Measurements from ENCODE around the gene SRM.

- TF ChIP-seq PRPF4 (IDR thresholded peaks at IDR 0.05; ENCODE audit: low read depth, low read length, poor library complexity, severe bottlenecking), result no peak
- no peak for TF ChIP-seq HES4 (CRISPR knock-in tag; IDR thresholded peaks at IDR 0.05; ENCODE audit: borderline replicate concordance)
- no peak for TF ChIP-seq POLR2AphosphoS5 (IDR thresholded peaks at IDR 0.05; ENCODE audit: low read depth, low read length)
- no peak for TF ChIP-seq ZNF761 (CRISPR knock-in tag; conservative IDR thresholded peaks at IDR 0.05)
- no peak for TF ChIP-seq SMAD3 (CRISPR knock-in tag; IDR thresholded peaks at IDR 0.05)
- TF ChIP-seq HNRNPLL (IDR thresholded peaks at IDR 0.05; ENCODE audit: low read depth, low read length, poor library complexity, severe bottlenecking), result no peak
- TF ChIP-seq, protein P1, sequence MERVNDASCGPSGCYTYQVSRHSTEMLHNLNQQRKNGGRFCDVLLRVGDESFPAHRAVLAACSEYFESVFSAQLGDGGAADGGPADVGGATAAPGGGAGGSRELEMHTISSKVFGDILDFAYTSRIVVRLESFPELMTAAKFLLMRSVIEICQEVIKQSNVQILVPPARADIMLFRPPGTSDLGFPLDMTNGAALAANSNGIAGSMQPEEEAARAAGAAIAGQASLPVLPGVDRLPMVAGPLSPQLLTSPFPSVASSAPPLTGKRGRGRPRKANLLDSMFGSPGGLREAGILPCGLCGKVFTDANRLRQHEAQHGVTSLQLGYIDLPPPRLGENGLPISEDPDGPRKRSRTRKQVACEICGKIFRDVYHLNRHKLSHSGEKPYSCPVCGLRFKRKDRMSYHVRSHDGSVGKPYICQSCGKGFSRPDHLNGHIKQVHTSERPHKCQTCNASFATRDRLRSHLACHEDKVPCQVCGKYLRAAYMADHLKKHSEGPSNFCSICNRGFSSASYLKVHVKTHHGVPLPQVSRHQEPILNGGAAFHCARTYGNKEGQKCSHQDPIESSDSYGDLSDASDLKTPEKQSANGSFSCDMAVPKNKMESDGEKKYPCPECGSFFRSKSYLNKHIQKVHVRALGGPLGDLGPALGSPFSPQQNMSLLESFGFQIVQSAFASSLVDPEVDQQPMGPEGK (CRISPR knock-in tag; IDR thresholded peaks at IDR 0.05), result no peak
- no peak for TF ChIP-seq ZNF564 (CRISPR knock-in tag; IDR thresholded peaks at IDR 0.05)
- no peak for TF ChIP-seq ZNF672 (CRISPR knock-in tag; IDR thresholded peaks at IDR 0.05)
- TF ChIP-seq CBFB (CRISPR knock-in tag; IDR thresholded peaks at IDR 0.05), result no peak
- no peak for TF ChIP-seq ATF1 (CRISPR knock-in tag; IDR thresholded peaks at IDR 0.05)
- no peak for TF ChIP-seq CTCF (CRISPR knock-in tag; IDR thresholded peaks at IDR 0.05)
Observed at GRCh38 chr1:11028018-11028417, 31.8 kb downstream of the SRM start.
